Measurements from ENCODE around the gene HOXC9. TPM values are rescaled to one million over a fixed set of nuclear protein-coding genes. Genes with fewer than 3 reads are reported as not detected.

HOXC9 gene
- total RNA-seq, 1 donor = 0.86 TPM

GRCh38 chr12:53980802-53981496, 19.0 kb upstream of the HOXC9 start:
- DNase-seq (ENCODE audit: low read depth) = no peak
- no peak overlapping the region for H3K4me3 ChIP-seq (ENCODE audit: low read depth, low read length)
- no peak for TF ChIP-seq CTCF (IDR thresholded peaks at IDR 0.05; ENCODE audit: insufficient read depth, low read depth, low read length)

GRCh38 chr12:53981634-53982565, 18.1 kb upstream of the HOXC9 start:
- TF ChIP-seq CTCF (IDR thresholded peaks at IDR 0.05; ENCODE audit: insufficient read depth, low read depth, low read length) = no peak
- peak overlapping the region; percentile 21 for H3K4me3 ChIP-seq (ENCODE audit: low read depth, low read length)
- no peak for DNase-seq (ENCODE audit: low read depth)

GRCh38 chr12:53982648-53983567, 17.1 kb upstream of the HOXC9 start:
- no peak for DNase-seq (ENCODE audit: low read depth)
- H3K4me3 ChIP-seq (ENCODE audit: low read depth, low read length) = peak overlapping the region; percentile 12
- TF ChIP-seq CTCF (IDR thresholded peaks at IDR 0.05; ENCODE audit: insufficient read depth, low read depth, low read length) = no peak

GRCh38 chr12:53983568-53983949, 16.4 kb upstream of the HOXC9 start:
- peak overlapping the region; percentile 12 for H3K4me3 ChIP-seq (ENCODE audit: low read depth, low read length)
- DNase-seq (ENCODE audit: low read depth) = no peak
- no peak for TF ChIP-seq CTCF (IDR thresholded peaks at IDR 0.05; ENCODE audit: insufficient read depth, low read depth, low read length)

GRCh38 chr12:53983950-53984572, 15.9 kb upstream of the HOXC9 start:
- TF ChIP-seq CTCF (IDR thresholded peaks at IDR 0.05; ENCODE audit: insufficient read depth, low read depth, low read length) = no peak
- H3K4me3 ChIP-seq (ENCODE audit: low read depth, low read length) = no peak overlapping the region
- DNase-seq (ENCODE audit: low read depth) = no peak
